HEK293 (cell line): ENCODE measurements around the gene HPD.

Experiments used
- CTCF ChIA-PET: fragments of 350-600 bp; formaldehyde crosslinking; extraction: SDS; loops from one replicate; lab custom pipeline; 2021; ENCODE audit warnings: antibody characterized with exemption; lab: Yijun Ruan, JAX
- POLR2A ChIA-PET: fragments of 300-600 bp; formaldehyde crosslinking; extraction: SDS; loops from one replicate; lab custom pipeline; 2020; ENCODE audit warnings: antibody characterized with exemption, inconsistent platforms; lab: Yijun Ruan, JAX
- H3K27ac ChIP-seq: fragments of 200-500 bp; sonication (Bioruptor generic); 2 replicates; pipeline ENCODE4 v1.5.1; 2014; ENCODE audit warnings: low read depth, low read length, control low read depth, inconsistent platforms; ENCODE audit errors: extremely low read depth
- H3K36me3 ChIP-seq, 2 experiments: fragments of 200-500 bp in 1 of 2; sonication (Bioruptor generic) in 1 of 2; 1 replicate in 1 of 2; 2 replicates in 1 of 2; pipeline ENCODE4 v1.5.1; 2014 to 2017; ENCODE audit warnings: inconsistent platforms in 2 of 2, low read length in 2 of 2; ENCODE audit not compliant: control insufficient read depth in 2 of 2, insufficient read depth in 1 of 2
- H3K4me1 ChIP-seq: fragments of 200-500 bp; sonication (Bioruptor generic); 2 replicates; pipeline ENCODE4 v1.5.1; 2014; ENCODE audit warnings: mild to moderate bottlenecking, low read length, inconsistent platforms; ENCODE audit not compliant: control insufficient read depth, insufficient read depth
- H3K4me3 ChIP-seq: 2 replicates; pipeline ENCODE4 v1.5.1; 2011; ENCODE audit warnings: low read depth, mild to moderate bottlenecking, control low read depth, low read length, moderate library complexity
- H3K9me3 ChIP-seq: fragments of 200-500 bp; sonication (Bioruptor generic); 2 replicates; pipeline ENCODE4 v1.5.1; 2014; ENCODE audit warnings: low read depth, low read length, inconsistent platforms; ENCODE audit not compliant: control insufficient read depth, insufficient read depth
- BCL11A ChIP-seq: fragments of 450-650 bp; formaldehyde crosslinking; IDR thresholded peaks from 2 replicates; pipeline ENCODE4 v1.5.1; 2016; ENCODE audit warnings: low read depth, missing biosample characterization, missing genetic modification characterization
- ZBTB20 ChIP-seq: fragments of 450-650 bp; formaldehyde crosslinking; IDR thresholded peaks from 2 replicates; pipeline ENCODE4 v1.5.1; 2016; ENCODE audit warnings: missing biosample characterization, missing genetic modification characterization
- ZNF221 ChIP-seq: fragments of 450-650 bp; formaldehyde crosslinking; IDR thresholded peaks from 2 replicates; pipeline ENCODE4 v1.5.1; 2017; ENCODE audit warnings: missing biosample characterization, missing genetic modification characterization, borderline replicate concordance
- ZNF311 ChIP-seq: fragments of 450-650 bp; formaldehyde crosslinking; IDR thresholded peaks from 2 replicates; pipeline ENCODE4 v1.5.1; 2017; ENCODE audit warnings: missing biosample characterization, missing genetic modification characterization, borderline replicate concordance
- ZNF350 ChIP-seq: fragments of 450-650 bp; formaldehyde crosslinking; IDR thresholded peaks from 2 replicates; pipeline ENCODE4 v1.5.0; 2017; ENCODE audit warnings: missing biosample characterization, mild to moderate bottlenecking, missing genetic modification characterization
- ZNF521 ChIP-seq: fragments of 450-650 bp; formaldehyde crosslinking; IDR thresholded peaks from 2 replicates; pipeline ENCODE4 v1.5.1; 2017; ENCODE audit warnings: missing biosample characterization, mild to moderate bottlenecking, missing genetic modification characterization
- ZNF560 ChIP-seq: fragments of 450-650 bp; formaldehyde crosslinking; IDR thresholded peaks from 2 replicates; pipeline ENCODE4 v1.5.1; 2017; ENCODE audit warnings: missing biosample characterization, missing genetic modification characterization, borderline replicate concordance
- TF ChIP-seq, protein P1 (sequence below): fragments of 450-650 bp; formaldehyde crosslinking; IDR thresholded peaks from 2 replicates; pipeline ENCODE4 v1.5.1; 2017; ENCODE audit warnings: missing biosample characterization, missing genetic modification characterization
- TF ChIP-seq, protein P2 (sequence below): fragments of 450-650 bp; formaldehyde crosslinking; IDR thresholded peaks from 2 replicates; pipeline ENCODE4 v1.5.1; 2016; ENCODE audit warnings: missing biosample characterization, missing genetic modification characterization
- TF ChIP-seq, protein P3 (sequence below): fragments of 450-650 bp; formaldehyde crosslinking; IDR thresholded peaks from 2 replicates; pipeline ENCODE4 v1.5.1; 2017; ENCODE audit warnings: missing biosample characterization, missing genetic modification characterization
- TF ChIP-seq, protein P4 (sequence below): fragments of 450-650 bp; formaldehyde crosslinking; IDR thresholded peaks from 2 replicates; pipeline ENCODE4 v1.5.1; 2016; ENCODE audit warnings: missing biosample characterization, missing genetic modification characterization, borderline replicate concordance

HPD gene

DNA sequence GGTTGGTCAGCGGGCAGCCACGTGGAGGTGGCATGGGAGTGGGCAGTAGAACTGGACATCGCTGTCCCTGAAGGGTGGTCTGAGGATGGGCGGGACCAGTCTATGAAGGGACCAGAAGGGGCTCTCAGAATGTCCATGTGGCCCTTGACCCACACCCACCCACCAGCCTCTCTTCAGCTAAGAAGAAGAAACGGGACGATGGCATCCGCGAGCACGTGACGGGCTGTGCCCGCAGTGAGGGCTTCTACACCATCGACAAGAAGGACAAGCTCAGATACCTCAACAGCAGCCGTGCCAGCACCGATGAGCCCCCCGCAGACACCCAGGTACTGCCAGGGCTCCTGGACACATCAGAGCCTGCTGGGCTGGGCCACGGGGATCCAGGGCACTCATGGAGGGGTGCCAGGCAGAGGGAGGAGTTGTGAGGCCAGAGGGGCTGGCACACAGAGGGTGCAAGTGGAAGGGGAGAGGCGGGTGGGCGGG is 33.6 kb downstream of the HPD start (continued):
- TF ChIP-seq, protein P1, sequence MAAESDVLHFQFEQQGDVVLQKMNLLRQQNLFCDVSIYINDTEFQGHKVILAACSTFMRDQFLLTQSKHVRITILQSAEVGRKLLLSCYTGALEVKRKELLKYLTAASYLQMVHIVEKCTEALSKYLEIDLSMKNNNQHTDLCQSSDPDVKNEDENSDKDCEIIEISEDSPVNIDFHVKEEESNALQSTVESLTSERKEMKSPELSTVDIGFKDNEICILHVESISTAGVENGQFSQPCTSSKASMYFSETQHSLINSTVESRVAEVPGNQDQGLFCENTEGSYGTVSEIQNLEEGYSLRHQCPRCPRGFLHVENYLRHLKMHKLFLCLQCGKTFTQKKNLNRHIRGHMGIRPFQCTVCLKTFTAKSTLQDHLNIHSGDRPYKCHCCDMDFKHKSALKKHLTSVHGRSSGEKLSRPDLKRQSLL, result no peak
- TF ChIP-seq ZNF350 (tag by site-specific recombination), result no peak
- no peak for TF ChIP-seq ZNF311
- TF ChIP-seq, protein P2, sequence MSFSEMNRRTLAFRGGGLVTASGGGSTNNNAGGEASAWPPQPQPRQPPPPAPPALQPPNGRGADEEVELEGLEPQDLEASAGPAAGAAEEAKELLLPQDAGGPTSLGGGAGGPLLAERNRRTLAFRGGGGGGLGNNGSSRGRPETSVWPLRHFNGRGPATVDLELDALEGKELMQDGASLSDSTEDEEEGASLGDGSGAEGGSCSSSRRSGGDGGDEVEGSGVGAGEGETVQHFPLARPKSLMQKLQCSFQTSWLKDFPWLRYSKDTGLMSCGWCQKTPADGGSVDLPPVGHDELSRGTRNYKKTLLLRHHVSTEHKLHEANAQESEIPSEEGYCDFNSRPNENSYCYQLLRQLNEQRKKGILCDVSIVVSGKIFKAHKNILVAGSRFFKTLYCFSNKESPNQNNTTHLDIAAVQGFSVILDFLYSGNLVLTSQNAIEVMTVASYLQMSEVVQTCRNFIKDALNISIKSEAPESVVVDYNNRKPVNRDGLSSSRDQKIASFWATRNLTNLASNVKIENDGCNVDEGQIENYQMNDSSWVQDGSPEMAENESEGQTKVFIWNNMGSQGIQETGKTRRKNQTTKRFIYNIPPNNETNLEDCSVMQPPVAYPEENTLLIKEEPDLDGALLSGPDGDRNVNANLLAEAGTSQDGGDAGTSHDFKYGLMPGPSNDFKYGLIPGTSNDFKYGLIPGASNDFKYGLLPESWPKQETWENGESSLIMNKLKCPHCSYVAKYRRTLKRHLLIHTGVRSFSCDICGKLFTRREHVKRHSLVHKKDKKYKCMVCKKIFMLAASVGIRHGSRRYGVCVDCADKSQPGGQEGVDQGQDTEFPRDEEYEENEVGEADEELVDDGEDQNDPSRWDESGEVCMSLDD (tag by site-specific recombination), result no peak
- no peak for TF ChIP-seq BCL11A
- TF ChIP-seq, protein P3, sequence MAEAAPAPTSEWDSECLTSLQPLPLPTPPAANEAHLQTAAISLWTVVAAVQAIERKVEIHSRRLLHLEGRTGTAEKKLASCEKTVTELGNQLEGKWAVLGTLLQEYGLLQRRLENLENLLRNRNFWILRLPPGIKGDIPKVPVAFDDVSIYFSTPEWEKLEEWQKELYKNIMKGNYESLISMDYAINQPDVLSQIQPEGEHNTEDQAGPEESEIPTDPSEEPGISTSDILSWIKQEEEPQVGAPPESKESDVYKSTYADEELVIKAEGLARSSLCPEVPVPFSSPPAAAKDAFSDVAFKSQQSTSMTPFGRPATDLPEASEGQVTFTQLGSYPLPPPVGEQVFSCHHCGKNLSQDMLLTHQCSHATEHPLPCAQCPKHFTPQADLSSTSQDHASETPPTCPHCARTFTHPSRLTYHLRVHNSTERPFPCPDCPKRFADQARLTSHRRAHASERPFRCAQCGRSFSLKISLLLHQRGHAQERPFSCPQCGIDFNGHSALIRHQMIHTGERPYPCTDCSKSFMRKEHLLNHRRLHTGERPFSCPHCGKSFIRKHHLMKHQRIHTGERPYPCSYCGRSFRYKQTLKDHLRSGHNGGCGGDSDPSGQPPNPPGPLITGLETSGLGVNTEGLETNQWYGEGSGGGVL, result no peak

DNA sequence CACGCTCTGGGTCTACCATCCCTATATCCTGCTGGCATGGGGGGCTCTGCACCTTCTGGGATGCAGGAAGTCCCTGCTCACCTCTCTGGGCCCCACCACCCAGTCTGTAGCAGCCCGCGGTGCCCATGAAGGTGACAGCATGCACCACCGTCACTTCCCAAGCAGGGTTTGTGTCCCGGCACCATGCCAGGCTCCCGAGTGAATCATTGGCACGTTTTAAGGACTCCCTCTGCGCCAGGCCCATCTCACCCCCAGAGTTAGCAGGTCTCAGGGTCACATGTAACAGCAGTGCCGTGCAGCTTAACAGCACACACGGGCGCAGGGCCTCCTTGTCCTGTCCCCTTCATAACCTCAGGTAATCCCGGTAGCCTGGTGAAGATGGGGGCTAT is 34.9 kb downstream of the HPD start:
- ChIA-PET CTCF (interaction anchor here (0.9 to 3.9 kb wide), 2 partner anchors 16 to 28 kb away, joined by 5 to 16 read pairs; no protein-coding TSS in a partner anchor), POLR2A (interaction anchor here (1.0 kb wide), 1 partner anchor 12 kb away, joined by 3 read pairs; no protein-coding TSS in a partner anchor)
- Histone ChIP-seq H3K27ac (no peak overlapping the region), H3K36me3 (peaks cover 22 to 73% of the 10 kb centered on the region in 2 experiments; a peak in 2 of 3 replicates), H3K9me3 (no peaks in the 10 kb centered on the region), H3K4me1 (no peaks in the 10 kb centered on the region), H3K4me3 (no peak overlapping the region)
- TF ChIP-seq ZNF560 (tag by site-specific recombination), result no peak
- TF ChIP-seq, protein P4, sequence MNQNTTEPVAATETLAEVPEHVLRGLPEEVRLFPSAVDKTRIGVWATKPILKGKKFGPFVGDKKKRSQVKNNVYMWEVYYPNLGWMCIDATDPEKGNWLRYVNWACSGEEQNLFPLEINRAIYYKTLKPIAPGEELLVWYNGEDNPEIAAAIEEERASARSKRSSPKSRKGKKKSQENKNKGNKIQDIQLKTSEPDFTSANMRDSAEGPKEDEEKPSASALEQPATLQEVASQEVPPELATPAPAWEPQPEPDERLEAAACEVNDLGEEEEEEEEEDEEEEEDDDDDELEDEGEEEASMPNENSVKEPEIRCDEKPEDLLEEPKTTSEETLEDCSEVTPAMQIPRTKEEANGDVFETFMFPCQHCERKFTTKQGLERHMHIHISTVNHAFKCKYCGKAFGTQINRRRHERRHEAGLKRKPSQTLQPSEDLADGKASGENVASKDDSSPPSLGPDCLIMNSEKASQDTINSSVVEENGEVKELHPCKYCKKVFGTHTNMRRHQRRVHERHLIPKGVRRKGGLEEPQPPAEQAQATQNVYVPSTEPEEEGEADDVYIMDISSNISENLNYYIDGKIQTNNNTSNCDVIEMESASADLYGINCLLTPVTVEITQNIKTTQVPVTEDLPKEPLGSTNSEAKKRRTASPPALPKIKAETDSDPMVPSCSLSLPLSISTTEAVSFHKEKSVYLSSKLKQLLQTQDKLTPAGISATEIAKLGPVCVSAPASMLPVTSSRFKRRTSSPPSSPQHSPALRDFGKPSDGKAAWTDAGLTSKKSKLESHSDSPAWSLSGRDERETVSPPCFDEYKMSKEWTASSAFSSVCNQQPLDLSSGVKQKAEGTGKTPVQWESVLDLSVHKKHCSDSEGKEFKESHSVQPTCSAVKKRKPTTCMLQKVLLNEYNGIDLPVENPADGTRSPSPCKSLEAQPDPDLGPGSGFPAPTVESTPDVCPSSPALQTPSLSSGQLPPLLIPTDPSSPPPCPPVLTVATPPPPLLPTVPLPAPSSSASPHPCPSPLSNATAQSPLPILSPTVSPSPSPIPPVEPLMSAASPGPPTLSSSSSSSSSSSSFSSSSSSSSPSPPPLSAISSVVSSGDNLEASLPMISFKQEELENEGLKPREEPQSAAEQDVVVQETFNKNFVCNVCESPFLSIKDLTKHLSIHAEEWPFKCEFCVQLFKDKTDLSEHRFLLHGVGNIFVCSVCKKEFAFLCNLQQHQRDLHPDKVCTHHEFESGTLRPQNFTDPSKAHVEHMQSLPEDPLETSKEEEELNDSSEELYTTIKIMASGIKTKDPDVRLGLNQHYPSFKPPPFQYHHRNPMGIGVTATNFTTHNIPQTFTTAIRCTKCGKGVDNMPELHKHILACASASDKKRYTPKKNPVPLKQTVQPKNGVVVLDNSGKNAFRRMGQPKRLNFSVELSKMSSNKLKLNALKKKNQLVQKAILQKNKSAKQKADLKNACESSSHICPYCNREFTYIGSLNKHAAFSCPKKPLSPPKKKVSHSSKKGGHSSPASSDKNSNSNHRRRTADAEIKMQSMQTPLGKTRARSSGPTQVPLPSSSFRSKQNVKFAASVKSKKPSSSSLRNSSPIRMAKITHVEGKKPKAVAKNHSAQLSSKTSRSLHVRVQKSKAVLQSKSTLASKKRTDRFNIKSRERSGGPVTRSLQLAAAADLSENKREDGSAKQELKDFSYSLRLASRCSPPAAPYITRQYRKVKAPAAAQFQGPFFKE (tag by site-specific recombination), result no peak
- TF ChIP-seq ZNF521 (tag by site-specific recombination), result no peak
- TF ChIP-seq, all 188 proteins: peak for 0

DNA sequence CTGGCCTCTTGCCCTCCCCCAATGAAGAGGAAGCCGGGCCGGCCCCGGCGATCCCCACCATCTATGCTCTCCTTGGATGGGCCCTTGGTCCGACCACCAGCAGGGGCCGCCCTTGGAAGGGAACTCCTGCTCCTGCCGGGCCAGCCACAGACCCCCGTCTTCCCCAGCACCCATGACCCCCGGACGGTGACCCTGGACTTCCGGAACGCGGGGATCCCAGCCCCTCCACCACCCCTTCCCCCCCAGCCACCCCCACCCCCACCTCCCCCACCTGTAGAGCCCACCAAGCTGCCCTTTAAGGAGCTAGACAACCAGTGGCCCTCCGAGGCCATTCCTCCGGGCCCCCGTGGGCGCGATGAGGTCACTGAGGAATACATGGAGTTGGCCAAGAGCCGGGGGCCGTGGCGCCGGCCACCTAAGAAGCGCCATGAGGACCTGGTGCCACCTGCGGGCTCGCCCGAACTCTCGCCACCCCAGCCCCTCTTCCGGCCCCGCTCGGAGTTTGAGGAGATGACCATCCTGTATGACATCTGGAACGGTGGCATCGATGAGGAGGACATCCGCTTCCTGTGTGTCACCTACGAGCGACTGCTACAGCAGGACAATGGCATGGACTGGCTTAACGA is 35.4 kb downstream of the HPD start:
- no peaks in the 10 kb centered on the region for H3K9me3 ChIP-seq
- ChIA-PET POLR2A (interaction anchor here (1.0 kb wide), 1 partner anchor 11 kb away, joined by 3 read pairs; no protein-coding TSS in a partner anchor), CTCF (interaction anchor here (3.9 kb wide), 1 partner anchor 28 kb away, joined by 16 read pairs; no protein-coding TSS in a partner anchor)
- no peak overlapping the region for H3K4me3 ChIP-seq
- no peaks in the 10 kb centered on the region for H3K4me1 ChIP-seq
- H3K27ac ChIP-seq, result no peak overlapping the region
- H3K36me3 ChIP-seq, result peaks cover 23 to 68% of the 10 kb centered on the region in 2 experiments; a peak in 2 of 3 replicates
- TF ChIP-seq ZBTB20 (no peak), ZNF221 (tag by site-specific recombination) (no peak)
